NCI-H524 (cell line): ENCODE results near the gene KRT4.

Experiments used
- DNase-seq, 2 experiments: peaks; one replicate each; lab custom pipeline; 2025; lab: John Stamatoyannopoulos, UW

Gene KRT4

DNA sequence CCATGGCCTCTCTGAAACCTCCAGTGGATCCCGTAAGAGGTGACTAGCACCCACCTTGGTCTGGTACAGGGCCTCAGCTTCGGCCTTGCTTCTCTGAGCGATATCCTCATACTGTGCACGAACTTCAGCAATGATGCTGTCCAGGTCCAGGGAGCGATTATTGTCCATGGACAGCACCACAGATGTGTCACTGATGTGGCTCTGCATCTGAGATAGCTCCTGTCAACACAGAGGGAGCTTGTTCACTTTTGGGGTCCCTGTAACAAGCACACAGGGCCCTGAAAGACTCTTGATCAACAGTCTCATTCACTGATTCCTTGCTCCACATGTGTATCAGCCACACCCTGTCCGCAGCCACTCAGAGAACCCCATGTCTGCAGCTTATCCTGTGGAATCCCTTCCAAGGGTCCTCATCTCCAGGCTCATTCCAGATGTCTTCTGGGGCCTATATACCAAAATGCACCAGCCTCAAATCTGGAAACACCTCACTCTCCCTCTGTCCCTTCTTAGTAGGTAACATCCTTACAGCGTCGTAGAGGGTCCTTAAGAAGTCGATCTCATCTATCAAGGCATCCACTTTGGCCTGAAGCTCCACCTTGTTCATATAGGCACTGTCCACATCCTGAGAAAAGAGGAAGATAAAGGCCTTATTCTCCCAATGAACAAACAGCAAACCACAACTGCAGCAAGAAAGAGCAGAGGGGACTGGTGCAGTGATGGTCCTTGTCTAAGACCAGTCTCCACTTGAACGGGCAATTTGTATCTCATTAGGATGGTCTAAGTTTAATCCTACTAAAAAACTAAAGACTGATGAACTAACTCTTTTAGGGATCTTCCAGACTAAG, 21.5 kb downstream of the KRT4 start:
- DNase-seq: no peak

DNA sequence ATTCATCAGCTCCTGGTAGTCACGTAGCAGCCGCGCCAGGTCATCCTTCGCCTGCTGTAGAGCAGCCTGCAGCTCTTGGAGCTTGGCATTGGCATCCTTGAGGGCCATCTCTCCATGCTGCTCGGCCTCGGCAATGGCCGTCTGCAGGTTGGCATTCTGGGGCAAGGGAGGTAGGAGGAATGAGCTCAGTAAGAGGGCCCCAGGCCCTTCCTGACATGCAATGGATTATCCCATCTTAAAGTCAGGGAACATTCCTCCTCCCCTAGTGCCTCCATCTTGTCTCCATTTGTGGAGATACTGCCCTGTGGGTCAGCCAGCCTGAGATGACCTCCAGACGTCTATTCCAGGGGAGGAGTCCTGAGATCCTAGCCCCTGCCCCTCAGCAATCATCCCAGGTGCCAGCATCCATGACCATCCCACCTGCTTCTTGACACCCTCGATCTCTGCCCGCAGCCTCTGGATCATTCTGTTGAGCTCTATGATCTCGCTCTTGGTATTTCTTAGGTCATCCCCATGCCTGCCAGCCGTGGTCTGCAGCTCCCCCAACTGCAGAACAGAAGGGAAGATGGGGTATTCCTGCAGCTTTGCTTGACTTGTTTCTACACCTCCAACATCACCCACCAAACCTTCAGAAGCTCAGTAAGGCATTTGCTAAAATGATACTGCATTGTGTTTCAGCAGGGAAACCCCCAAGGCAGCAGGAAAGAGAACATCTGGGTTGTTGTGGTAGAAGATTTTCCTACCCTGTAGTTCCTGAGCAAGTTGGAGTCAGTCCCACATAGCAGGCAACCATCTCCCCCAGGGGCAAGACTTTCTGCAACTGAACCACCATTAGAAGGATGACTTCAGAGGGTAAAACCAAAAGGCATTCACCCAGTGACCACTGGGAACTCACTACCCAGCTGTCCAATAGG, 22.4 kb downstream of the KRT4 start:
- DNase-seq: no peak

DNA sequence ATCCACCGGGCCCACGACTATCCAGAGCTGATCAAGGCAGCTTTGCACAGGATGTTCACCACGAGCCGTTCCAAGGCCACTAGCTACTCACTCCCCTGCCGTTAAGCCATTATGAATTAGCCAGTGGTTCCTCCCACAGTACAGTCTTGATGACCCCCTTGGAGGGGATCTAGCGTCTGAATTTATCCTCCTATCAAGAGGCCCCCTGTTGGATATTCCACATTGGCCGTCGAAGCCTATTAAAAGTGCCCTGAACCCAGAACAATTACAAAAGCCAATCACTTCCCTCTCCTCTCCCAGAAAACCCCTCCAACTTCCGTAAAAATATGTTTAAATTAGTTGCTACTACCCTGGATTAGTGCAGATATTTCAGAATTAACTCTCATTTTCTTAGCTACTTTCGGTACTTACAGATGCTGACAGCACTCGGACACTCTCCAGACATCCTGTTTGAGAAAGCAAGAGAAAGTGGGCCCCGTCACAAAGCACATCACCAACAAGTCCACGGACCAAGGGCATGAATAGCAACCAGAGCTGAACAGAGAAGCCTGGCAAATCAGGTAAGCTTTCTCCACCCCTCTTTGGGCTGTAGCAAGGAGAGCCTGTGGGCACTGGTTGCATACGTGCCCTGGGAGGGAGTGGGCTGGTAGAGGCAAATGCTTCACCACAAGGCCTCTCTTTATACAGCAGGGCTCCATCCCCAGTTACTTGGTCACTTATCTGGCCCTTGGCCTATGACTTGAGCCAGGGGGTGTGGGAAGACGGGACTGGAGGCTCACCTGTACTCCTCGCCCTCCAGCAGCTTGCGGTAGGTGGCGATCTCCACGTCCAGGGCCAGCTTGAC, 23.3 kb downstream of the KRT4 start:
- no peak for DNase-seq

DNA sequence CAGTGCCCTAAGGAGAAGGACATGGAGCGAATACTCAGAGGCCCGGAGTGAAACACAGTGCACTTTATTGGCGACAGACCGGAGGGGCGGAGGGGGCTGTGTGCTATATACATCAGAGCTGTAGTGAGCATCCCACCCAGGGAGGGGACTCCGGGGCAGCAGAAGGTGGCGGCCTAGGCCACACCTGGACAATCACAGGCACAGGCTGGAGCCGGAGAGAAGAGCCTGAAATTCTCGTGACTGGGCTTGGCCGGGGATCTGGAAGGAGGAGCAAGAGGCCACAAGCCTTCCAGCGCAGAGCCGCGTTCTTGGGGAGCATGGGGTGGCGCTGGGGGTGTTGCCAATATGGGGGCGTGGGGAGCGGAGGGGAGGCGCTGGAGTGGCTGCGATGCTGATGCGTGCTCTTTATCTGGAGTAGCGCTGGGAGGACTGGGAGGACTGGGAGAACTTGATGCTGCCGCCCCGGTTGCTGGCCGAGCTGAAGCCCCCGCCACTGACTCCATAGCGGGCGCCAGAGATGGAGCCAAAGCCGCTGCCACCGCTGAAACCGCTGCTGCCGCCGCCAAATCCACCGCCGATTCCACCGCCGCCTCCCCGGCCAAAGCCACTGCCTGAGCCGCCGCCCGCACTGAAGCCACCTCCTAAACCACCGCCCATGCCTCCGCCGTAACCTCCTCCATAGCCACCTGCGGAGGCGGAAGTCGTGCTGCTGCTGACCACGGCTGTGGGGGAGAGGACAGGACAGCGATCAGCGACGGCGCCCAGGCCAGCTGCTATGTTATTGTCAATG, 24.1 kb downstream of the KRT4 start:
- DNase-seq: no peak

DNA sequence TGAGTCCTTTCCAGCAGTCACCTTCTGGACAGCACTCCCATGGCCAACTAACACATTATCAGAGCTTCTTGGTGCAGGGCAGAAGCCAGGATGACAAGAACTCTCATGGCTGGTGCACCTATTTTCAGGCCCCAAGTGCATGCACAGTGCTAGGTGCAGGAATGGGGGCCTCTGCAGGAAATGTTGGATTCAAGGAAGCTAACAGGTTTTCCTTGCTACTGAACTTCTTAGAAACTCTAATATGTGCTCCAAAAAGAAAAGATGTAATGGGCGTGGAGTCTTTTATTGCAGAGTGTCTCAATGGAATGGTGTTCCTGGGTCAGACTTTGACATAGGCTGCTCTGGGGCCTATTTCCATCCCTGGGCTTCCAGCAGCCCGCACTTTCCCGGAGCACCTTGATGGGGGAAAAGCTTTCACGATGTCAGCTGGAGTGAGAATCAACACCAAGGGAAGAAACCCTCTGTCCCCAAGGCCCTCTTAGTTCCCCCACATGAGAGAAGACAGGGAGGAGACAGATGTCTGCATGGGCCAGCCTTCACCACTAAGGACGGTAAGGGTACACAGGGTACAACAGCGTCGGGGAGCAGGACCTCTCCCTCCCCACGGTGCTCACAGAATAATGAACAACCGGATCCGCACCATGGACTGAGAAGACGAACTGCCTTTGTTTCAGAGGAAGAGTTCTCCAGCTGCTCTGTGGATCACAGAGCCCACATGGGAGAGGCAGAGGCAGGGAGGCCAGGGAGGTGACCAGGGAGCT, 24.9 kb downstream of the KRT4 start:
- no peak for DNase-seq

DNA sequence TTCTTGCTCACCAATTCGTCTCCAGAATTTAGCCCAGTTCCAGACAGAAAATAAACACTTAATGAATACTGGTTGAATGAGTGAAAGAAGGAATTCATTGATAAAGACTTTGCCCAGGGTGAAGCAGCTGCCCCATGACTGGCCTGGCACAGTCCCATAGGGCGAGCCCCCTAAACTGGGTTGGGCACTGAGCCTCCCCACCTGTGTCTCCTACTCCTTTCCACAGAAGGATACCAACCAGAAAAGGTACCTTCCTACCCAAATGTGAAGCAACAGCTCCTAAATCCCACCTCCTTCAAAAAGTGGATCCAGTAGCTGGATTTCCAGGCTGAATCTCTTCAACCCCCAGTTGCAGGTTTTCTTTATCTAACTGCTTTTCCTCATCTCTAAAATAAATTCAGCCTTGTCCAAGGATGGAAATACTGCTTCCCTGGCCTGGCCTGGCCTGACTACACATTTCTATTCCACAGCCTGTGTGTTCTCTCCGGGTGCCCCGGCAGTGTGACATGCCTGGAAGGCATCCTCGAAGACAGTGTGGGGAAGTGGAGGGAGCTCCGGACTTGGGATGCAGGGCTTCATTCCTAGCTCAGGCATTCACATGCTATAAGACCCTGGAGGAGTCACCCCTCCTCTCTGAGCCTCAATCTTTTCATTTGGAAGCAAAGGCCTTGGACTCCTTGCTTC, 25.6 kb downstream of the KRT4 start:
- no peak for DNase-seq

DNA sequence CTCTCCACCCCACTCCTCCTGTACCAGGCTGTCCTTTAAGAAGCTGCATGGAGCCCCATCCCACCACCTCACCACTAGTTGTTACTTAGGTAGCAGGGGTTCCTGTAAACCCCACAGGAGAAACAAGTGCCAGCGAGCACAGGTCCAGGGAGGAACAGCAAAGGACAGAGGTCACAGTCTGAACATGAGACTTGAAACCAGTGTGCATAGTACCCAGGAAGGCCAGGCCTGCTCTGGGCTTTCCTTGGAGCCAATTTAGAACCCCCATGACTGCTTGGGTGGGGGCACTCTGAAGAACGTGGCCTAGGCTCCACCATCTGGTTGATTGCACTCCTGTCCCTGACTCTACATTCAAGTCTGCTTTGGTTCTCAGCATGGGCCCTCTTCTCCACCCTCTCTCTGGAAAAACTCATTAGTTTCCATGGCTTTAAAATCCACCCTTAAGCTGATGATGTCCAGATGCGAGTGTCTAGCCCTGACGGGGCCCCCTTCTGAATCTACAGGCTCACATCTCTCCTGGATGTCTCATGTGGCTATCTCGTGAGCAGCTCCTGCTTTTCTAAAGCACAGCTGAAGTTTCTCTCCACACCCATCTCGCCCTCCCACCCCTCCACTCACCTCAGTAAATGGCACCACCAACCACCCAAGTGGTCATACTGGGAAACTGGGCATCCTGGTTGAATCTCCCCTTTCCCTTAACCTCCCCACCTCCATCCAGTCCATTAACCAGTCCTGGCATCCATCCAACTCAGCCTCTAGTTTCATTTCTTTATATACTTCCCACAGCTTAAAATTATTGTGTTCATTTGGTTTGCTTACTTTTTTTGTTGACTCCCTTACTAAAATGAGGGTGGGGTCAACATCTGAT, 26.4 kb downstream of the KRT4 start:
- no peak for DNase-seq

DNA sequence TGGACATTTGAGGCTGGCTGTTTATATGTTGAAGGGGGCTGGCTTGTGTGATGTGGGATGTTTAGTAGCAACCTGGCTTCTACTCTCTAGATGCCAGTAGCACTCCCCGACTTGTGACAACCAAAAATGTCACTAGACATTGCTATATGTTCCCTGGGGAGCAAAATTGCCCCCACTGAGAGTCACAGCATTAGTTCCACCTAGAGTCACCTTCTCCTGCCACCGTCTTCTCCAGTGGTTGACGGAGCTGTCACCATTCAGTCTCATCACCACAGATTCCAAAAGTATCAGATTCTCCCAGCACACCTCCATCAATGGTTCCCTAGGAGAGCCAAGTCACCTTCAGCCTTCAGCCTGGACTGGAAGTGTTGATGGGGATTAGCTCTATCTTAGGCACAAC, 29.0 kb downstream of the KRT4 start:
- DNase-seq: no peak

DNA sequence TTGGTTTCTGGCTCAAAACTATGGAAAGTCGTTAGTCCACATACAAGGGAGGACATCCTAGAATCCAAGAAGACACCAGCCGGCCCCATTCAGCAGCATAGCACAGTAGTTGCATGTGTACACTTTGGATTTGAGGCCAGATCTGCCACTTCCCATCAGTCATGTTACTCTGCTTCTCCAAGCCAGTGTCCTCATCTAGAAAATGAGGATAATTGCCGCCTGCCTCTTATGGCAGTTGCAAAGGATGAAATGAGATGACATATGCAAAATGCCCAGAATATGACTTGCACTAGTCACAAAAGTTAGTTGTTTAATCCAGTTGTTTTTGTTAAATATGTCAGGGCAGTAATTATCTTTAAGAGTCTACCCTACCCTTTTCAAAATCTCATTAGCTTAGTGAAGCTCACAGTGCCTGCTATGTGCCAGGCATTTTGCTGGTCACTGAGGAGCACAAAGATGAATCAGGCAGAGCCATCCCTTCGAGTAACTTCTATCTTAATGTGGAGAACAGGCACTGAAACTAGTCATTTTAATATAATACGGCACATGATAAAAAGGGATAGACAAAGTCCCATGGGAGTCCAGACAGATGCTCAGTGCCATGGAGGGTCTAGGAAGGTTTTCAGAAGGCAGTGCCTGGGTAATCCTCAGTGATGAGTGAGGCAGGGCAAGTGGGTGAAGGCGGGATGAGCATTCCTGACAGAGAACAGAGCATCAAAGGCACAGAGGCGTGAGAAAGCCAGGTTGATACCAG, 30.2 kb downstream of the KRT4 start:
- peak; percentile 63 to 82 for DNase-seq

DNA sequence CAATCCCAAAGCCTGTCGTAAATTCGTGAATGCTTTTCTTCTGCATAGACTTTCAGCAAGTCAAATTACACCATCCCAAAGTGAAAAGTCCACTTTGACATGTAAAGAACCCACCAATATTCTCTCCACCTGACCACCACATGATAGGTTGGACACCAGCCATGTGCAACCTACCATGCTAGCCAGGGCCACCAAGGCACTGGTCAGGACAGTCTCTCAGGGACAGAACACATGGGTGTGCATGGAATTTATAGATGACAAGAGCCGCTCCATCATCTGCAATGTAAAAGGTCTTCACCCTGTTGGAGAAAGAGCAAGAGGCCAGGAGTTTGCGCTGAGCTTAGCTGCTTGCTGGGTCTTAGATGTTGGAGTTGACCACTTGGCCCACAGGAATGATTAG, 31.4 kb downstream of the KRT4 start:
- DNase-seq: no peak

DNA sequence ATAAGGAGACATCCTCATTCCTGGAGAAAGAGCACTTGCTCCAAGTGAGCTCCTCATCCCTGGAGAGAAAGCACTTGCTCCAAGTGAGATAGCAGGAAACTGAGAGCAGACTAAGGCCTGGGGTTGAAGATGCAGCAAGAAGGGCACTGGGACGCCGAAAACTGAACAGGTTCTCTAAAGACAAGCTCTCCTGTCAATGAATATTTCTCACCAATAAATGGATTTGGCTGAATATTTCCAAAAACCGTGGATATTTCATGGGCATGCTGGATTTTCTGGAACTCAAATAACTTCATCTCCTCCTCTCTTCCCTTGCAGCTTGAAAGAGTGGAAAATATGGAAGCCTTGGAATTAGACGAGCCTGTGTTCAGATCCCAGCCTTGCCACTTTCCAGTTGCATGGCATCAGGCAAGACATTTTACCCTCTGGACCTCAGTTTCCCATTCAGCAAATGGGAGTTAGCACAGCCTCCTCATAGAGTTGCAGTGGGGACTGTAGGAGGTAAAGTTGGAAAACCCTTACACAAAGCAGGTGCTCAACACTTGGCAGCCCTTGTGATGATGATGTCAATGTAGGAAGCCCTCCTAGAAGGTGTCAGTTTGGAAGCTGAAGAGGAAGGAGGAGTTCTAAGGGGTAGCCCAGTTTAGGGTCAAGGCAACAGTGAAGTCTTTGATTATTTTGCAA, 32.4 kb downstream of the KRT4 start:
- DNase-seq: no peak

DNA sequence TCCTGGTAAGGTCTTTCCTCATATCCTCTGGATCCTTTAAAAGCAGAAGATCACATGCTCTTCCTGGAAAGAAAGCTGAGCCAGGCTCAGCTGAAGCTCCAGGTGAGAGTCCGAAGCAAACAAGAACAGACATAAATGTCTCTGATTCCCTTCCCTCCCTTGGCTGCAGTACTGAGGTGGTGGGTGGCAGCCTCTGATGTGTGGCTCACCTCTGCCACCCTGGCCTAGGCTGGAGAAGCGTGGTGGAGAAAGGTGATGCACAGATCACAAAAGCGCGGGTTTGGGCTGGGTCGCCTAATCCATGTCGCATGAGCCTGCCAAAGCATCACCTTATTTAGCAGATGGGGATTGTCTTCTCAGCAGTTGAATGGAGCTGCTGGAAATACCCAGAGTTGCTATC, 34.0 kb downstream of the KRT4 start:
- DNase-seq: no peak

DNA sequence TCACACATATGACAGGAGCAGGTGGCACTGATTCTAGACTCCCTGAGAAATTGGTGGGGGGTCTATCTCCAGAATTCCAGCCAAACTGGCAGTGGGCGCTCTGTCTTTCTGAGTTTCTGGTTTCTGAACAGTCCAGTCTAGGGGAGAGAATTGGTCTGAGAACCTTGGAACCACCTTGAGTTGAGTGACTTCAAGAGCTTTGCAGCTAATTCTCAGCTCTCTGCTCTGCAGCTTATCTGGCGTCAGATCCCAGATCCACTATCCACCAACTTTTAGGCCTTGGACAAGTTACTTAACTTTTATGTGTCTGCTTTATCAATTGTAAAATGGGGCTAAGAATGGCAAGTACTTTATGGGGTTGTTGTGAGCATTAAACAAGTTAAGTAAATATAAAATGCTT, 35.1 kb downstream of the KRT4 start:
- DNase-seq: no peak

DNA sequence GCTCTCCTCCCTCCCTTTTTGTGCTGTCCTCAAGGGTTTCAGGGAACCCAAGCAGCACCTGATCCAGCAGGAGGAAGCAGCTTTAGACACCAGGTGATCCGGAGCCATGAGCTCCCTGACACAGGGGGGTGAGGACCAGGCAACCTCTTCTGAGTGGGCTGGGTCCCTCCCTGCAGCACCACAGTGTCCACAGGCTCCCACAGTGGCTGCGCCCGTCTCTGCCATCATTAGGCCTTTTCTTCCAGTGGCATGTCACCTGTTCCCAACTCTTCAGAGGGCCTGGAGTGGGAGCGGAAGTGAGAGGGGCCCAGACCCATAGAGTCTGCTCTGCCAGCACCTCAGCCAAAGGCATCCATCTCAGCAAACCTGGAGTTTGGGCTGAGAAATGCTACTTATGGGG, 36.4 kb downstream of the KRT4 start:
- DNase-seq: no peak

DNA sequence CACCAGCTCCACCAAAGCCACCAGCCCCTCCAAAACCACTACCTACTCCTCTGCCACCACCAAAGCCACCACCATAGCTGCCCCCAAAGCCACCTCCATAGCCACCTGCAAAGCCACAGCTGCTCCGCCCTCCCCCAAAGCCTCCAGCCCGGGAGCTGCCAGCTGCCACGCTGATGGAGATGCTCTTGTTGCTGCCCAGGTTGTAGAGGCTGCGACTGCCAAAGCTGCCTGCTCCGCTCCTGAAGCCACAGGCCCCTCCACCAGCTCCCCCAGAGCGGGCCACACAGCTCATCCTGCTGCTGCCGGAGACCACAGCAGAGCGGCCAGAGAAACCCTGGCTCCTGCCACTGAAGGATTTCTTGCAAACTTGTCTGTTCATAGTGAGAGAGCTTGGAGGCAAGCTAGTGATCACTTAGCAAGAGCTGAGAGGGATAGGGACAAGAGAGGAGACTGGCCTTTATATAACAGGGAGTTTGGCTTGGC, 37.0 kb downstream of the KRT4 start, which contains the start of gene KRT76:
Gene KRT76, minus strand, starts transcription at position 433 of the 483 bp plus-strand sequence. Its CDS starts 54 bp downstream, at position 379.
- DNase-seq: peak in 1 of 2 experiments; percentile 59

DNA sequence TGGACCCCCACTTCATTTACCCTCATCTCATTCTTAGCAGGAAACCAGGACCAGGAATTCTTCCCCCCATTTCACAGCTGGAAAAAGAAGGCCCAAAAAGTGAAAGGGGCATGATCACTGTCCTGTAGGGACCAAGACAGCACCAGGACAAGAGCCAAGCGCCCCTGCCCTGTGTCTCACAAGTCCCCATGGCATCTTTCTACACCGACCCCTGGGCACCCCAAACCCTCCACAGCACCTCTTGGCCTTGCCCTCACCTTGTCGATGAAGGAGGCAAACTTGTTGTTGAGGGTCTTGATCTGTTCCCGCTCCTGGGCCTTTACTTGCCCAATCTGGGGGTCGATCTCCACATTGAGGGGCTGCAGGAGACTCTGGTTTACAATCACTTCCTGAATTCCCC, 37.5 kb downstream of the KRT4 start:
- no peak for DNase-seq

DNA sequence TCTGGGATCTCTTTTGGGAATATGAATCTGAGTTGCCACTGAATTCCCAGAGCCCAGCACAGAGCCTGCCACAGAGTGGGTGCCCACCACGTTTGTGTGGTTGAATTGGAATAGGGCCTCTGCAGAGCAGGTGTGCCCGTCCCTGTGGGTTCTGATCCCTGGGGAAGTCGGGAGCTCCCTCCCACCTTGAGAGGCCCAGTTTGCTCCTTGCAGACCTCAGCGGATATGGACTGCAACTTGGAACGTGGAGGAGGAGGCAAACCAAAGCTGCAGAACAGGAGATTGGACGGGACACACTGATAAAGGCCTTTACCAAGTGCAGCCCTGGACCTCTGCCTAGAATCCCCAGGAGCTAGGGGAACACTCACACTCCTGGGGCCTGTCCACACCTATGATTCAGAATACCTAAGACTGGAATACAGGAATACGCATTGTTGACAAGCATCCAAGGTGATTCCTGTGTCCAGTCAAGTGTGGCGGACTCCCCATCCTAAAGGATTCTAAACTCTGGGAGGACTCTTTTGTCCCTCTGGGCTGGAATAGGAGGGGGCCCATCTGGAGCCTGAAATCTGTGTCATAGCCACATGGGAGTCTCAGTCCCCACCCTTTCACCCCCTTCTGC, 39.2 kb downstream of the KRT4 start:
- DNase-seq: no peak
